Measurements from ENCODE around the gene KCTD20.
A peak's percentile ranks its signal among the peaks of the same experiment; 100 is the strongest.
"Not testable (repeated sequence)": the region's sequence is repeated elsewhere in the genome, so short reads cannot be mapped to it uniquely, and the experiment has no call there.

The KCTD20 gene

GRCh38 chr6:36442671-36443470, at the start of gene KCTD20, which contains the start of gene PXT1:
Gene KCTD20, plus strand, starts transcription at chr6:36443000. Its CDS starts 27,098 bp downstream, at chr6:36470098.
Gene PXT1, minus strand, starts transcription at chr6:36442854. Its CDS starts 16,772 bp downstream, at chr6:36426082.
- H3K9me3 Mint-ChIP-seq: no peaks in the 10 kb centered on the region
- no peaks in the 10 kb centered on the region for H3K27me3 Mint-ChIP-seq
- peaks cover 22% of the 10 kb centered on the region for H3K4me1 Mint-ChIP-seq
- H3K4me3 Mint-ChIP-seq: peak within 1 kb of the TSS; percentile 97
- H3K36me3 Mint-ChIP-seq: peaks cover 4% of the 10 kb centered on the region
- ATAC-seq (ENCODE audit: low read depth) (peak; percentile 91), DNase-seq (ENCODE audit: low spot score in 2 of 2) (peak; percentile 71 to 82)
- peak within 1 kb of the TSS; percentile 92 for H3K27ac Mint-ChIP-seq

DNA sequence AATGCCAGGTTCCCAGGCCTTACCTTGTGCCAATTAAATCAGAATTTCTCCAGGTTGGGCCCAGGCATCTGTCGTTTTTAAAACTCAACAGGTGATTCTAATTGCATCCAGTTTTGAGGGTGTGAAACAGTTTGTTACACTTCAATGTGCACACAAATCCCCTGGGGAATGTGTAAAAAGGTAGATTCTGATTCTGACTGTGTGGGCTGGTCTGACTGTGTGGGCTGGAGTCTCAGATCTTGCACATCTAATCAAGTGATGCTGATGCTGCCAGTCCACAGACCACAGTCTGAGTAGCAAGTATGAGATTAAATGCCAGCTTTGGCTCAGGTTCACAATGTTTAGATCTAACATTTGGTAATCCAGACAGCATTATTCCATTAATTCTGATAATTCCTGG, 42.8 kb upstream of the KCTD20 start:
- ATAC-seq (ENCODE audit: low read depth) (peak; percentile 61), DNase-seq (ENCODE audit: low spot score in 2 of 2) (no peak)
- Mint-ChIP-seq H3K27me3 (peaks cover 9% of the 10 kb centered on the region), H3K4me1 (peaks cover 7% of the 10 kb centered on the region), H3K36me3 (peaks cover 2% of the 10 kb centered on the region), H3K9me3 (no peaks in the 10 kb centered on the region), H3K4me3 (no peak overlapping the region), H3K27ac (no peak overlapping the region)

DNA sequence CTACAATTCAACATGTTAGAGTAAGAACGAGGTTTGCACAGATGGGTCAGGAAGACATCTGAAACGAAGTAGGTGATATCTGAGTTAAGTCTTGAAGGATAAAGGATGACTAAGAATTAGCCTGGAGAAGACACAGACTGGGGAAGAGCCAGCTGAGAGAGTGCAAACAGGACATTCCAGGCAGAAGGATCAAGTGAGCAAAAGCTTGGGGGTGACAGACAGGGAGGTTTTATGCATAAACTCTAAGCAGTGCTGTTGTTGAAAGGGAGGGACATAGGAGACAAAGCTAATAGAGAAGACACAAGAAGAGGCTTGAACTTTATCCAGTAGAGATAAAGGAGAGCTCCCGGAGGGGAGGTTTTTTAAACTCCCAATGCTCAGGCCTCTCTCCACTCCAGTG, 40.3 kb upstream of the KCTD20 start:
- Mint-ChIP-seq H3K27me3 (peaks cover 16% of the 10 kb centered on the region), H3K4me3 (no peak overlapping the region), H3K36me3 (peaks cover 2% of the 10 kb centered on the region), H3K9me3 (no peaks in the 10 kb centered on the region), H3K4me1 (peaks cover 7% of the 10 kb centered on the region), H3K27ac (no peak overlapping the region)
- no peak for ATAC-seq (ENCODE audit: low read depth)
- no peak for DNase-seq (ENCODE audit: low spot score in 2 of 2)

- Mint-ChIP-seq H3K9me3 (no peaks in the 10 kb centered on the region), H3K36me3 (peaks cover 2% of the 10 kb centered on the region), H3K4me3 (no peak overlapping the region), H3K4me1 (peaks cover 7% of the 10 kb centered on the region), H3K27ac (no peak overlapping the region), H3K27me3 (peaks cover 13% of the 10 kb centered on the region)
- DNase-seq (ENCODE audit: low spot score in 2 of 2): no peak
- ATAC-seq (ENCODE audit: low read depth): no peak
Measured at GRCh38 chr6:36404164-36404563, 38.6 kb upstream of the KCTD20 start.

DNA sequence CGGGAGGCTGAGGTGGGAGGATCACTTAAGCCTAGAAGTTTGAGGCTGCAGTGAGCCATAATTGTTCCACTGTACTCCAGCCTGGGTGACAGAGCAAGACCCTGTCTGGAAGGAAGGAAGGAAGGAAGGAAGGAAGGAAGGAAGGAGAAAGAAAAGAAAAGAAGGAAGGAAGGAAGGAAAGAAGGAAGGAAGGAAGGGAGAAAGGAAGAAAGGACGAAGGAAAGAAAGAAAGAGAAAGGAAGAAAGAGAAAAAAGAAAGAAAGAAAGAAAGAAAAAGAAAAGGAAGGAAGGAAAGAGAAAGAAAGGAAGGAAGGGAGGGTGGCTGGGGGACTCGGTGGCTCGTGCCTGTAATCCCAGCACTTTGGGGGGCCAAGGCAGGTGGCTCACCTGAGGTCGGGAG, 33.1 kb upstream of the KCTD20 start:
- H3K4me1 Mint-ChIP-seq; H3K9me3 Mint-ChIP-seq; H3K27ac Mint-ChIP-seq; H3K27me3 Mint-ChIP-seq; H3K4me3 Mint-ChIP-seq; H3K36me3 Mint-ChIP-seq; ATAC-seq (ENCODE audit: low read depth); DNase-seq (ENCODE audit: low spot score in 2 of 2): not testable (repeated sequence)

DNA sequence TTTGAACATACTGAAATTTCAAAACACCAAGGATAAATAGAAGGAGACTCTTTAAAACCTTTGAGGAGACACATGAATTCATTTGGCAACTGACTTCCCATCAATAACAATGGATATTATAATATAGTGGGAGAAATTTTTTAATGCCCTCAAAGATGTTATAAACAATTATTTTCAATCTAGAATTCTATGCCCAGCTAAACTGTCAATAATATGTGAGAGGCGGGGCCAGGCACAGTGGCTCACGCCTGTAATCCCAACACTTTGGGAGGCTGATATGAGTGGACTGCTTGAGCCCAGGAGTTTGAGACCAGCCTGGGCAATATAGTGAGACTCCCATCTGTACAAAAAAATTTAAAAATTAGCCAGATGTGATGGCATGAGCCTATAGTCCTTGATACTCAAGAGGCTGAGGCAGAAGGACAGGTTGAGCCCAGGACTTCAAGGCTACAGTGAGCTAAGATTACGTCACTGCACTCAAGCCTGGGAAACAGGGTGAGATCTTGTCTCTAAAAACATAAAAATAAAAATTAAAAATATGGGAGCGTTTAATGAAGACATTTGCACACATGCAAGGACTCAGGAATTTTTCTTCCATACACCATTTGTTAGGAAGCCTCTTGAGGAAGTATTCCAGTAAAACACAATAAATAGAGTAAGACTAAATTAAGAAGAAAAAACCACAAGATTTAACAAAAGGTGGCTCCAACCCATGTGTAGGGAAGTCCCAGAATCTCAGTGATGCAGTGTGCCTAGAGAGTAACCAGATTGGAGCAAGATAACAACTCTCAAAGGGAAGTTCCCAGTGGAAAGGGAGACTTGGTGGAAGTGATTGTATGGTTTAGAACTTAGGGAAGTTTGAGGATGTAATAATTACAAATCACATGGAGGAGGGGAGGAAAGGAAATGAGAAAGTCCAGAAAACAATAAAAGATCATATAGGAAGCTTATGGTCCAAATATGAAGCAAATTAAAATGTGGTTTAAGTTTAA, 29.0 kb upstream of the KCTD20 start:
- DNase-seq (ENCODE audit: low spot score in 2 of 2) (no peak), ATAC-seq (ENCODE audit: low read depth) (no peak)
- Mint-ChIP-seq H3K9me3 (peaks cover 2% of the 10 kb centered on the region), H3K36me3 (peaks cover 2% of the 10 kb centered on the region), H3K27ac (no peak overlapping the region), H3K4me3 (no peak overlapping the region), H3K27me3 (peaks cover 2% of the 10 kb centered on the region), H3K4me1 (no peaks in the 10 kb centered on the region)

- no peak for ATAC-seq (ENCODE audit: low read depth)
- no peak for DNase-seq (ENCODE audit: low spot score in 2 of 2)
- Mint-ChIP-seq H3K27ac (no peak overlapping the region), H3K4me3 (no peak overlapping the region), H3K27me3 (peaks cover 2% of the 10 kb centered on the region), H3K36me3 (peaks cover 2% of the 10 kb centered on the region), H3K9me3 (peaks cover 2% of the 10 kb centered on the region), H3K4me1 (no peaks in the 10 kb centered on the region)
Measured at GRCh38 chr6:36414481-36414880, 28.3 kb upstream of the KCTD20 start.

DNA sequence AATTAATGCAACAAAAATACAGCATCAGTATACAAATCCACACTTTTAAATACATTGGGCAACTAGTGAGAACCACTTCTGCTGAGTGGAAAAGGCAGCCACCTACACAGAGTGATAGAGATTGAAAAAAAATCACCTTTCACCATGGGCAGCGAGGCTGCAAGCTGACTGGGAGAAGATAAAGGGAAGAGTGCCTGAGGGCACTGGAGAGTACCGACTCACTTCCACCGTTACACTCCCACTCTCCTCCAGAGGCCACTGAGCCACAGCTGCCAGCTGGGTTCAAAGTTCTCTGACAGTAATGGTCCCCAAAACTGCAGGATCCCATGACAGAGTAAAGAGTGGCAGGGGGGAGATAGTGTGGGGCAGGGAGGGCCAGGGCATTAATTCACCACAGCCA, 24.2 kb upstream of the KCTD20 start:
- Mint-ChIP-seq H3K36me3 (no peaks in the 10 kb centered on the region), H3K27ac (no peak overlapping the region), H3K9me3 (no peaks in the 10 kb centered on the region), H3K4me1 (peaks cover 8% of the 10 kb centered on the region), H3K4me3 (no peak overlapping the region), H3K27me3 (no peaks in the 10 kb centered on the region)
- ATAC-seq (ENCODE audit: low read depth): no peak
- no peak for DNase-seq (ENCODE audit: low spot score in 2 of 2)

DNA sequence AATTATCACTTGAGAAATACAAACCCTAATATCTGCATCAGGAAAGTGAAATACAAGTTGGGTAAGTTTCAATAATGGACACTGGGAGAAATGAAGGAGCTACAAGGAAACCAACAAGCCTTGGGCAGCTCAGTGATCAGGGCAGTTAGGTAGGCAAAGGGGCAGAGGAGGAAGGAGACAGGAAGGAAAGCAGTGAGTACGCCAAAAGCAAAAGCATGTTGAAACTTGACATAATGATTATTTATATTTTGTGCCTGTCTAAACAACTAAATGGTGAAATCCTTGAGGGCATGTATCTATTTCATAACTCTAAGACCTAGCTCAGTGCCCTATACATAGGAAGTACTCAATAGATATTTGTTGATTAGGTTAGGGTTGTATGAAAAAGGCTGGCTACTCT, 23.5 kb upstream of the KCTD20 start:
- Mint-ChIP-seq H3K4me3 (no peak overlapping the region), H3K9me3 (no peaks in the 10 kb centered on the region), H3K27ac (no peak overlapping the region), H3K27me3 (no peaks in the 10 kb centered on the region), H3K36me3 (no peaks in the 10 kb centered on the region), H3K4me1 (peaks cover 11% of the 10 kb centered on the region)
- DNase-seq (ENCODE audit: low spot score in 2 of 2) (no peak), ATAC-seq (ENCODE audit: low read depth) (no peak)

GRCh38 chr6:36422714-36423100, 20.1 kb upstream of the KCTD20 start:
- Mint-ChIP-seq H3K4me1 (peaks cover 11% of the 10 kb centered on the region), H3K36me3 (no peaks in the 10 kb centered on the region), H3K27ac (peak overlapping the region; percentile 89), H3K4me3 (peak overlapping the region; percentile 96), H3K27me3 (no peaks in the 10 kb centered on the region), H3K9me3 (no peaks in the 10 kb centered on the region)
- ATAC-seq (ENCODE audit: low read depth) (no peak), DNase-seq (ENCODE audit: low spot score in 2 of 2) (no peak)

DNA sequence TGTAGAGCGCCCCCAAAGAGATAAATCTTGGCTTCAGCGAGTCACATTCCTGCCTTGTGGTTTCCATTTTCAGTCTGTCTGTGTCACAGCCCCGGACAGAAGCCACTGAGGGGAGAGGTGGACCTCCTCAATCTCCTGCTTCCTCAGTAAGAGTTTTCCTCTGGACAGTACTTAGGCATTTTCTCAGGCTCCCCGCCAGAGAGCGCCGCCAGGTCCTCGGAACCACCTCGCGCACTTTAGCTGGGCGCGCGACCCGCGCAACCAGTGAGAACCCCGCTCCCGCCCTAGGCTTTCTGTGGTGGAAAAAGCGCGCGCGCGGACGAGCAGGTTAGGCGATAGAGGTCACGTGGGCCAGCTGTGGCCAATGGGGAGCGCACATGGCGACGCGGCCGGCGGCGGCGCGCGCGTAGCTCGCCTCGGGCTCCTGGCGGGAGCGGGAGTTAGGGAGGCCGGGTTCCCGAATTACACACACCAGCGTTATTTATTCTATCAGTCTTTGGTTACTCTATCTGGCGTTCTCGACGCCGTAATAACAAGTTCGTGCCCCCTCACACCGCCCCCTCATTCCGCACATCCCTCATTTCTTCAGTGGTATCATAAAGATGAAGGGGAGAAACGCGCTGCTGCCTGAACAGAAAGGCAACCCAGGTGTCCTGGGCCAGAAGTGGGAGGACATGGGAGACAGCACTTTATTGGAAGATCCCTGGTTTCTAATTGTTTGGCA, 19.5 kb upstream of the KCTD20 start:
- peaks cover 11% of the 10 kb centered on the region for H3K4me1 Mint-ChIP-seq
- ATAC-seq (ENCODE audit: low read depth) (peak; percentile 98), DNase-seq (ENCODE audit: low spot score in 2 of 2) (peak; percentile 89 to 93)
- peak overlapping the region; percentile 96 for H3K4me3 Mint-ChIP-seq
- H3K27me3 Mint-ChIP-seq: no peaks in the 10 kb centered on the region
- H3K27ac Mint-ChIP-seq: peak overlapping the region; percentile 89
- H3K36me3 Mint-ChIP-seq: no peaks in the 10 kb centered on the region
- no peaks in the 10 kb centered on the region for H3K9me3 Mint-ChIP-seq

DNA sequence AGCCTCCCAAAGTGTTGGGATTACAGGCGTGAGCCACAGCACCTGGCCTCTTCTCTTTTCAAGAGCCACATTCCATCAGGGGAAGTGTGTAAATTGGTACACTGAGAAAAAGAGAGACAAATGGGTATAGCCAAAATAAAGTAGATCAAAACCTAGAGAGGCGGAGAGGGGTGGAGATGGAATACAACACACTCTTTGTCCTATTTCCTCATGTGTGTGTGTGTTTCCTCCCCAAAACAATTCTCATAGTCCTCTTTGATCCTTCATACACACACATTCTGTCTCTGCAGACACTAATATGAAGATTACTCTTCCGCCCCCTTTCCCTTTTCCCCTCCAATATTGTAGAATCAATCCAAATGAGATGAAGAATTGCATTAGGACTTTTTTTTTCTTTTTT, 16.2 kb upstream of the KCTD20 start:
- Mint-ChIP-seq H3K4me3 (no peak overlapping the region), H3K27me3 (no peaks in the 10 kb centered on the region), H3K27ac (no peak overlapping the region), H3K9me3 (no peaks in the 10 kb centered on the region), H3K4me1 (peaks cover 11% of the 10 kb centered on the region), H3K36me3 (no peaks in the 10 kb centered on the region)
- ATAC-seq (ENCODE audit: low read depth): no peak
- no peak for DNase-seq (ENCODE audit: low spot score in 2 of 2)

DNA sequence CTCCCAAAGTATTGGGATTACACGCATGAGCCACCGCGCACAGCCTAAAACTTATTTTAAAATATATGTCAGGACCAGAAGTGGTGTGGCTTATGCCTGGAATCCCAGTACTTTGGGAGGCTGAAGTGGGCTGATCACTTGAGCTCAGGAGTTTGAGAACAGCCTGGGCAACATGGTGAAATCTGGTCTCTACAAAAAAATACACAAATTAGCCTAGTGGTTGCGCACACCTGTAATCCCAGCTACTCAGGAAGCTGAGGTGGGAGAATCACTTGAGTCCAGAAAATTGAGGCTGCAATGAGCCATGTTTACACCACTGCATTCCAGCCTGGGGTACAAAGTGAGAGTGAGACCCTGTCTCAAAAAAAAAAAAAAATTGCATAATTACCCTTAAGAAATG, 13.9 kb upstream of the KCTD20 start:
- no peak overlapping the region for H3K27ac Mint-ChIP-seq
- H3K9me3 Mint-ChIP-seq: no peaks in the 10 kb centered on the region
- ATAC-seq (ENCODE audit: low read depth) (no peak), DNase-seq (ENCODE audit: low spot score in 2 of 2) (no peak)
- no peak overlapping the region for H3K4me3 Mint-ChIP-seq
- H3K36me3 Mint-ChIP-seq: no peaks in the 10 kb centered on the region
- no peaks in the 10 kb centered on the region for H3K4me1 Mint-ChIP-seq
- H3K27me3 Mint-ChIP-seq: no peaks in the 10 kb centered on the region

DNA sequence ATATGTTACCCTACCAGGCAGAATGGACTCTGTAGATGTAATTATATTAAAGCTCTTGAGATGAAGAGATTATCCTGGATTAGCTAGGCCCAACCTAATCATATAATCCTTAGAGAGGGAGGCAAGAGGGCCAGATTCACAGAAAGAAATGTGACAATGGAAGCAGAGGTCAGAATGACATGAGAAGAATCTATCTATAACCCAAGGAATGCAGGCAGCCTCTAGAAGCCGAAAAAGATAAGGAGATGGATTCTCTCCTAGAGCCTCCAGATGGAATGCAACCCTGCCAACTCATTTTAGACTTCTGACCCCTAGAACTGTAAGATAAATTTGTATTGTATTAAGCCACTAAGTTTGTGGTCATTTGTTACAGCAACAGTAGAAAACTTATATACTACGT, 12.4 kb upstream of the KCTD20 start:
- Mint-ChIP-seq H3K27ac (no peak overlapping the region), H3K9me3 (no peaks in the 10 kb centered on the region), H3K4me3 (no peak overlapping the region), H3K27me3 (no peaks in the 10 kb centered on the region), H3K4me1 (no peaks in the 10 kb centered on the region), H3K36me3 (no peaks in the 10 kb centered on the region)
- DNase-seq (ENCODE audit: low spot score in 2 of 2) (no peak), ATAC-seq (ENCODE audit: low read depth) (no peak)

All from memory B cell (primary cell).